Hepatocyte (in vitro differentiated cells): Measurements from ENCODE around the gene SLAMF1. TPM values are rescaled to one million over a fixed set of nuclear protein-coding genes. Genes with fewer than 3 reads are reported as not detected.

Experiments used
- DNase-seq: peaks from one replicate; pipeline ENCODE4 v3.0.0-alpha.2; 2016; ENCODE audit warnings: low spot score
- H2AFZ ChIP-seq: fragments of 200-600 bp; sonication (generic); 2 replicates; pipeline ENCODE4 v1.6.0; 2016; ENCODE audit warnings: antibody characterized with exemption, mild to moderate bottlenecking
- H3K27ac ChIP-seq: fragments of 200-600 bp; sonication (generic); 2 replicates; pipeline ENCODE4 v1.5.1; 2016; ENCODE audit warnings: mild to moderate bottlenecking
- H3K27me3 ChIP-seq: fragments of 200-600 bp; sonication (generic); 2 replicates; pipeline ENCODE4 v1.6.1; 2016
- H3K36me3 ChIP-seq: fragments of 200-600 bp; sonication (generic); replicated peaks from 2 replicates; pipeline ENCODE4 v1.5.1; 2016; ENCODE audit warnings: low read depth; ENCODE audit not compliant: insufficient read depth
- H3K4me1 ChIP-seq: fragments of 200-600 bp; sonication (generic); 2 replicates; pipeline ENCODE4 v1.5.1; 2016; ENCODE audit warnings: mild to moderate bottlenecking, moderate library complexity; ENCODE audit not compliant: insufficient read depth
- H3K4me2 ChIP-seq: fragments of 200-600 bp; sonication (generic); 2 replicates; pipeline ENCODE4 v1.6.0; 2016
- H3K4me3 ChIP-seq: fragments of 200-600 bp; sonication (generic); 2 replicates; pipeline ENCODE4 v1.5.1; 2016; ENCODE audit warnings: mild to moderate bottlenecking
- H3K79me2 ChIP-seq: fragments of 200-600 bp; sonication (generic); 2 replicates; pipeline ENCODE4 v1.6.0; 2017; ENCODE audit warnings: mild to moderate bottlenecking
- H3K9me2 ChIP-seq: fragments of 200-600 bp; sonication (generic); replicated peaks from 2 replicates; pipeline ENCODE4 v1.6.0; 2017; ENCODE audit warnings: mild to moderate bottlenecking; ENCODE audit not compliant: insufficient read depth
- H3K9me3 ChIP-seq: fragments of 200-600 bp; sonication (generic); 2 replicates; pipeline ENCODE4 v1.5.1; 2016; ENCODE audit warnings: low read depth, mild to moderate bottlenecking
- H4K20me1 ChIP-seq: fragments of 200-600 bp; sonication (generic); 2 replicates; pipeline ENCODE4 v1.6.0; 2016; ENCODE audit warnings: mild to moderate bottlenecking; ENCODE audit not compliant: insufficient read depth, poor library complexity, severe bottlenecking
- EZH2 ChIP-seq: fragments of 200-600 bp; sonication (generic); IDR thresholded peaks from 2 replicates; pipeline ENCODE4 v1.6.1; 2016; ENCODE audit warnings: antibody characterized with exemption, mild to moderate bottlenecking, borderline replicate concordance
- EZH2phosphoT487 ChIP-seq: fragments of 200-600 bp; sonication (generic); IDR thresholded peaks from one replicate; pipeline ENCODE4 v1.6.1; 2018; ENCODE audit warnings: antibody characterized with exemption, mild to moderate bottlenecking, low read depth, moderate library complexity; ENCODE audit not compliant: unreplicated experiment, severe bottlenecking
- WGBS: methylation state at CpG from one replicate; pipeline ENCODE4 v1.1.6; 2016; ENCODE audit warnings: low lambda C conversion rate; ENCODE audit errors: missing lambda C conversion rate; 5-methylcytosine and 5-hydroxymethylcytosine counted together
- polyA plus RNA-seq: library from polyadenylated mRNA; unstranded; fragments of >200 nt; fragmentation: Nextera tagmentation; extraction: Ambion mirVana; gene quantifications from 2 replicates; pipeline ENCODE4 v1.2.1, GENCODE V29; 2016
- total RNA-seq: library from RNA; depleted of rRNA; stranded (reverse); fragments of >200 nt; gene quantifications from 2 replicates; pipeline ENCODE4 v1.2.3, GENCODE V29; 2014
- TF ChIP-seq, protein P1 (sequence below): fragments of 200-600 bp; sonication (generic); IDR thresholded peaks from 2 replicates; pipeline ENCODE4 v1.5.1; 2016; ENCODE audit warnings: antibody characterized with exemption, mild to moderate bottlenecking; ENCODE audit not compliant: poor library complexity

The SLAMF1 gene
- total and polyA plus RNA-seq, 2 experiments from 2014 or later: 1.2 to 2.1 TPM

GRCh38 chr1:160607672-160608032 lies 39.2 kb downstream of the SLAMF1 start:
- WGBS: 95% methylated on average over 1 of the region's 1 CpG

DNA sequence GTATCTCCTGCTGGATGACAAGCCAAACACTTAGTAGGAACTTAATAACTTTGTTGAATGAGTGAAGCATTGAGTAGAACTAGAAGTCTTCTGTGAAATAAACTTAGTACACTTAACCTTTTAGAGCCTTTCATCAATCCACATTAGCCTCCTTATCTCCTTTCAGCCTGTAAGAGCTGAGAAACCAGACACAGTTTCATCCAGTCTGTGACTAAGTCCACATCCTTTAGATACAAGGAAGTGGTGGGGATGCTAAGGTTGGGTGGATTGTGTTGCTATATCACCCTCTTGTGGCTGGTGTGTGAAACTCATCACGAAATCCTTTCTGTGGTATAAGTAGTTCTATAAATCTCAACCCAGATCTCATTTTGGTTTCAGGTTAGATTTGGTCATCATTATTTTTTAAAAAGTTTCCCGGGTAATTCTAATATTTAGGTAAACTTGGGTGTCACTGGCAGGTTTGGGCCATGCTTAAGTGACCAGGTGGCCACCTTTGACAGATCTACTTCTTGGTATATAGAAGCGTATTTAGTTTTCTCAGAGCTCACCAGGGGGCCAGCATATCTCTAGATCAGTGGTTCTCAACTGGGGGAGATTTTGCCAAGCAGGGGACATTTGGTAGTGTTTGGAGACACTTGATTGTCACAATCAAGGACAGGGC lies 39.7 kb downstream of the SLAMF1 start:
- TF ChIP-seq EZH2: no peak
- TF ChIP-seq, protein P1, sequence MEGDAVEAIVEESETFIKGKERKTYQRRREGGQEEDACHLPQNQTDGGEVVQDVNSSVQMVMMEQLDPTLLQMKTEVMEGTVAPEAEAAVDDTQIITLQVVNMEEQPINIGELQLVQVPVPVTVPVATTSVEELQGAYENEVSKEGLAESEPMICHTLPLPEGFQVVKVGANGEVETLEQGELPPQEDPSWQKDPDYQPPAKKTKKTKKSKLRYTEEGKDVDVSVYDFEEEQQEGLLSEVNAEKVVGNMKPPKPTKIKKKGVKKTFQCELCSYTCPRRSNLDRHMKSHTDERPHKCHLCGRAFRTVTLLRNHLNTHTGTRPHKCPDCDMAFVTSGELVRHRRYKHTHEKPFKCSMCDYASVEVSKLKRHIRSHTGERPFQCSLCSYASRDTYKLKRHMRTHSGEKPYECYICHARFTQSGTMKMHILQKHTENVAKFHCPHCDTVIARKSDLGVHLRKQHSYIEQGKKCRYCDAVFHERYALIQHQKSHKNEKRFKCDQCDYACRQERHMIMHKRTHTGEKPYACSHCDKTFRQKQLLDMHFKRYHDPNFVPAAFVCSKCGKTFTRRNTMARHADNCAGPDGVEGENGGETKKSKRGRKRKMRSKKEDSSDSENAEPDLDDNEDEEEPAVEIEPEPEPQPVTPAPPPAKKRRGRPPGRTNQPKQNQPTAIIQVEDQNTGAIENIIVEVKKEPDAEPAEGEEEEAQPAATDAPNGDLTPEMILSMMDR: peak; percentile 77
- Histone ChIP-seq H3K27ac (peak overlapping the region; percentile 44), H3K4me3 (no peak overlapping the region), H3K36me3 (no peaks in the 10 kb centered on the region), H3K4me2 (no peak overlapping the region), H3K27me3 (no peaks in the 10 kb centered on the region), H4K20me1 (no peaks in the 10 kb centered on the region), H3K9me3 (no peaks in the 10 kb centered on the region), H3K79me2 (no peaks in the 10 kb centered on the region), H2AFZ (no peak overlapping the region), H3K9me2 (no peaks in the 10 kb centered on the region), H3K4me1 (peaks cover 6% of the 10 kb centered on the region)
- DNase-seq: peak; percentile 87
- 33% methylated on average over 3 of the region's 3 CpGs for WGBS

More at GRCh38 chr1:160607672-160608032, 39.2 kb downstream of the SLAMF1 start:
- no peaks in the 10 kb centered on the region for H4K20me1 ChIP-seq
- H2AFZ ChIP-seq: no peak overlapping the region
- H3K4me2 ChIP-seq: no peak overlapping the region
- H3K27ac ChIP-seq: no peak overlapping the region
- no peak for DNase-seq
- no peaks in the 10 kb centered on the region for H3K9me2 ChIP-seq
- H3K4me1 ChIP-seq: peaks cover 6% of the 10 kb centered on the region
- TF ChIP-seq EZH2 (no peak), EZH2phosphoT487 (no peak)
- TF ChIP-seq, protein P1: no peak
- no peaks in the 10 kb centered on the region for H3K27me3 ChIP-seq
- H3K4me3 ChIP-seq: no peak overlapping the region
- no peaks in the 10 kb centered on the region for H3K9me3 ChIP-seq
- H3K79me2 ChIP-seq: no peaks in the 10 kb centered on the region
- no peaks in the 10 kb centered on the region for H3K36me3 ChIP-seq

GRCh38 chr1:160606611-160607010 lies 40.2 kb downstream of the SLAMF1 start:
- Histone ChIP-seq H3K27ac (peak overlapping the region; percentile 44), H3K36me3 (no peaks in the 10 kb centered on the region), H4K20me1 (no peaks in the 10 kb centered on the region), H3K4me3 (no peak overlapping the region), H3K9me2 (no peaks in the 10 kb centered on the region), H3K79me2 (no peaks in the 10 kb centered on the region), H3K9me3 (no peaks in the 10 kb centered on the region), H3K27me3 (no peaks in the 10 kb centered on the region), H3K4me2 (no peak overlapping the region), H2AFZ (peak overlapping the region; percentile 10), H3K4me1 (peaks cover 6% of the 10 kb centered on the region)
- WGBS: 71% methylated on average over 1 of the region's 1 CpG
- DNase-seq: no peak
- TF ChIP-seq, protein P1: no peak
- no peak for TF ChIP-seq EZH2phosphoT487
- TF ChIP-seq EZH2: no peak
